ENCODE measurements around the gene ALKBH7. TPM values are rescaled to one million over a fixed set of nuclear protein-coding genes. Genes with fewer than 3 reads are reported as not detected.

ALKBH7 gene
- polyA plus RNA-seq, 1 donor (not counting 4 experiments of a cell fraction or from before 2014, with no cell fraction given) = 9.8 TPM

- Histone ChIP-seq H3K9me3 (ENCODE audit: control insufficient read depth, low read depth, low read length) (no peaks in the 10 kb centered on the region), H3K79me2 (ENCODE audit: control insufficient read depth, insufficient read depth, low read length) (peaks cover 4% of the 10 kb centered on the region), H3K9me1 (ENCODE audit: control insufficient read depth, extremely low read depth, insufficient read depth, low read length) (no peaks in the 10 kb centered on the region), H3K4me2 (ENCODE audit: control insufficient read depth, extremely low read depth, insufficient read depth, low read depth, low read length) (no peak overlapping the region), H3K4me3 (ENCODE audit: control insufficient read depth in 2 of 3, extremely low read depth in 1 of 3, insufficient read depth in 2 of 3, low read depth in 1 of 3, low read length in 3 of 3) (no peak overlapping the region), H2AFZ (ENCODE audit: control insufficient read depth, low read length) (no peak overlapping the region), H3K27me3 (ENCODE audit: control insufficient read depth, extremely low read depth, insufficient read depth, low read length) (no peaks in the 10 kb centered on the region), H3K4me1 (ENCODE audit: control insufficient read depth, extremely low read depth, insufficient read depth, low read length) (no peaks in the 10 kb centered on the region), H3K9ac (ENCODE audit: control insufficient read depth, extremely low read depth, insufficient read depth, low read length) (no peak overlapping the region), H3K36me3 (ENCODE audit: control insufficient read depth in 2 of 2, extremely low read depth in 1 of 2, insufficient read depth in 2 of 2, low read length in 2 of 2) (no peaks in the 10 kb centered on the region), H3K27ac (ENCODE audit: control insufficient read depth, insufficient read depth, low read length) (no peak overlapping the region), H4K20me1 (ENCODE audit: control insufficient read depth, extremely low read depth, insufficient read depth, low read length) (no peaks in the 10 kb centered on the region)
- no peak for FAIRE-seq
- dilution Hi-C loops (cut with MboI; ENCODE audit: extremely low pct_ligation_motif_present, low sequenced_read_pairs) = no loop called here
- TF ChIP-seq EZH2 (IDR thresholded peaks at IDR 0.05; ENCODE audit: low read length) (no peak), CTCF (optimal IDR thresholded peaks at IDR 0.05 in 1 of 3, IDR thresholded peaks at IDR 0.05 in 1 of 3, conservative IDR thresholded peaks at IDR 0.05 in 1 of 3; ENCODE audit: extremely low read depth in 1 of 3, insufficient read depth in 2 of 3, low read length in 3 of 3) (no peak)
- DNase-seq (ENCODE audit: low read depth, low spot score) = no peak
Measured at GRCh38 chr19:6357174-6357573, 15.4 kb upstream of the ALKBH7 start.

- Histone ChIP-seq H4K20me1 (ENCODE audit: control insufficient read depth, extremely low read depth, insufficient read depth, low read length) (no peaks in the 10 kb centered on the region), H3K27me3 (ENCODE audit: control insufficient read depth, extremely low read depth, insufficient read depth, low read length) (no peaks in the 10 kb centered on the region), H2AFZ (ENCODE audit: control insufficient read depth, low read length) (peak overlapping the region; percentile 56), H3K27ac (ENCODE audit: control insufficient read depth, insufficient read depth, low read length) (no peak overlapping the region), H3K9ac (ENCODE audit: control insufficient read depth, extremely low read depth, insufficient read depth, low read length) (no peak overlapping the region), H3K4me3 (ENCODE audit: control insufficient read depth in 2 of 3, extremely low read depth in 1 of 3, insufficient read depth in 2 of 3, low read depth in 1 of 3, low read length in 3 of 3) (no peak overlapping the region), H3K9me1 (ENCODE audit: control insufficient read depth, extremely low read depth, insufficient read depth, low read length) (no peaks in the 10 kb centered on the region), H3K4me1 (ENCODE audit: control insufficient read depth, extremely low read depth, insufficient read depth, low read length) (peaks cover 3% of the 10 kb centered on the region), H3K4me2 (ENCODE audit: control insufficient read depth, extremely low read depth, insufficient read depth, low read depth, low read length) (peak overlapping the region; percentile 10), H3K9me3 (ENCODE audit: control insufficient read depth, low read depth, low read length) (no peaks in the 10 kb centered on the region), H3K36me3 (ENCODE audit: control insufficient read depth in 2 of 2, extremely low read depth in 1 of 2, insufficient read depth in 2 of 2, low read length in 2 of 2) (no peaks in the 10 kb centered on the region), H3K79me2 (ENCODE audit: control insufficient read depth, insufficient read depth, low read length) (peaks cover 7% of the 10 kb centered on the region)
- FAIRE-seq (no peak), DNase-seq (ENCODE audit: low read depth, low spot score) (no peak)
- dilution Hi-C loops (cut with MboI; ENCODE audit: extremely low pct_ligation_motif_present, low sequenced_read_pairs) = no loop called here
- TF ChIP-seq EZH2 (IDR thresholded peaks at IDR 0.05; ENCODE audit: low read length) = no peak
- no peak for TF ChIP-seq CTCF (optimal IDR thresholded peaks at IDR 0.05 in 1 of 3, IDR thresholded peaks at IDR 0.05 in 1 of 3, conservative IDR thresholded peaks at IDR 0.05 in 1 of 3; ENCODE audit: extremely low read depth in 1 of 3, insufficient read depth in 2 of 3, low read length in 3 of 3)
Measured at GRCh38 chr19:6358003-6358402, 14.6 kb upstream of the ALKBH7 start.

Data from keratinocyte (primary cell).